NK-92 (cell line): ENCODE measurements around the gene RBL2.
"Not testable (repeated sequence)": the region's sequence is repeated elsewhere in the genome, so short reads cannot be mapped to it uniquely, and the experiment has no call there.

ENCODE experiments used
- DNase-seq: peaks from one replicate; lab custom pipeline; 2025; ENCODE audit not compliant: unreplicated experiment; lab: John Stamatoyannopoulos, UW

The RBL2 gene

GRCh38 chr16:53434377-53435065, at the start of gene RBL2:
Gene RBL2, plus strand, starts transcription at chr16:53434471. Its CDS starts 86 bp downstream, at chr16:53434557.
- DNase-seq: no peak

GRCh38 chr16:53384610-53385009, 49.7 kb upstream of the RBL2 start:
- not testable (repeated sequence) for DNase-seq

- DNase-seq: no peak
Measured at GRCh38 chr16:53404959-53405358, 29.3 kb upstream of the RBL2 start.

- no peak for DNase-seq
Measured at GRCh38 chr16:53412549-53412948, 21.7 kb upstream of the RBL2 start.

GRCh38 chr16:53413864-53414263, 20.4 kb upstream of the RBL2 start:
- DNase-seq: no peak

GRCh38 chr16:53414381-53414780, 19.9 kb upstream of the RBL2 start:
- no peak for DNase-seq

GRCh38 chr16:53415504-53415903, 18.8 kb upstream of the RBL2 start:
- DNase-seq: no peak

GRCh38 chr16:53417011-53417410, 17.3 kb upstream of the RBL2 start:
- no peak for DNase-seq

- DNase-seq: no peak
Measured at GRCh38 chr16:53417976-53418375, 16.3 kb upstream of the RBL2 start.

GRCh38 chr16:53419383-53419709, 14.9 kb upstream of the RBL2 start:
- not testable (repeated sequence) for DNase-seq

- DNase-seq: no peak
Measured at GRCh38 chr16:53421248-53421647, 13.0 kb upstream of the RBL2 start.

GRCh38 chr16:53423968-53424367, 10.3 kb upstream of the RBL2 start:
- not testable (repeated sequence) for DNase-seq

GRCh38 chr16:53428681-53429080, 5.6 kb upstream of the RBL2 start:
- no peak for DNase-seq

- no peak for DNase-seq
Measured at GRCh38 chr16:53429221-53429943, 4.9 kb upstream of the RBL2 start.

GRCh38 chr16:53430363-53430762, 3.9 kb upstream of the RBL2 start:
- DNase-seq: no peak

GRCh38 chr16:53433509-53433908, 762 bp upstream of the RBL2 start:
- DNase-seq: no peak

- DNase-seq: no peak
Measured at GRCh38 chr16:53433930-53434376, 318 bp upstream of the RBL2 start.

- DNase-seq: no peak
Measured at GRCh38 chr16:53435066-53435688, 906 bp downstream of the RBL2 start.

GRCh38 chr16:53440125-53440524, 5.9 kb downstream of the RBL2 start:
- no peak for DNase-seq

- no peak for DNase-seq
Measured at GRCh38 chr16:53445534-53445933, 11.3 kb downstream of the RBL2 start.

GRCh38 chr16:53446090-53446489, 11.8 kb downstream of the RBL2 start:
- no peak for DNase-seq

- no peak for DNase-seq
Measured at GRCh38 chr16:53449816-53450517, 15.7 kb downstream of the RBL2 start.
